IPS-NIHi11 (cell line): ENCODE data around the gene KPNA4.
A peak's percentile ranks its signal among the peaks of the same experiment; 100 is the strongest.
"Not testable (repeated sequence)": the region's sequence is repeated elsewhere in the genome, so short reads cannot be mapped to it uniquely, and the experiment has no call there.

Source experiments
- DNase-seq: peaks from one replicate; pipeline ENCODE4 v3.0.0; 2012; ENCODE audit warnings: mixed read lengths, low spot score

KPNA4 gene

GRCh38 chr3:160565442-160566403 is at the start of gene KPNA4:
TSS of gene KPNA4 (minus strand) at chr3:160565571. CDS start at chr3:160565282, 289 bp downstream.
- DNase-seq = peak; percentile 99

GRCh38 chr3:160613661-160614060 is 48.3 kb upstream of the KPNA4 start:
- DNase-seq = no peak

- DNase-seq = no peak
Observed at GRCh38 chr3:160612386-160613075, 47.2 kb upstream of the KPNA4 start.

- no peak for DNase-seq
Observed at GRCh38 chr3:160611141-160611540, 45.8 kb upstream of the KPNA4 start.

- no peak for DNase-seq
Observed at GRCh38 chr3:160608870-160609269, 43.5 kb upstream of the KPNA4 start.

- DNase-seq = no peak
Observed at GRCh38 chr3:160607826-160608225, 42.5 kb upstream of the KPNA4 start.

GRCh38 chr3:160605315-160605714 is 39.9 kb upstream of the KPNA4 start:
- DNase-seq = no peak

GRCh38 chr3:160603845-160604244 is 38.5 kb upstream of the KPNA4 start:
- not testable (repeated sequence) for DNase-seq

- no peak for DNase-seq
Observed at GRCh38 chr3:160602259-160602658, 36.9 kb upstream of the KPNA4 start.

- no peak for DNase-seq
Observed at GRCh38 chr3:160601288-160601687, 35.9 kb upstream of the KPNA4 start.

- DNase-seq = no peak
Observed at GRCh38 chr3:160598865-160599264, 33.5 kb upstream of the KPNA4 start.

- DNase-seq = no peak
Observed at GRCh38 chr3:160588023-160588422, 22.7 kb upstream of the KPNA4 start.

GRCh38 chr3:160587105-160587504 is 21.7 kb upstream of the KPNA4 start:
- DNase-seq = no peak

- DNase-seq = no peak
Observed at GRCh38 chr3:160586679-160587078, 21.3 kb upstream of the KPNA4 start.

GRCh38 chr3:160583451-160583850 is 18.1 kb upstream of the KPNA4 start:
- DNase-seq = no peak

GRCh38 chr3:160580938-160581337 is 15.6 kb upstream of the KPNA4 start:
- no peak for DNase-seq

- no peak for DNase-seq
Observed at GRCh38 chr3:160577556-160578195, 12.3 kb upstream of the KPNA4 start.

- no peak for DNase-seq
Observed at GRCh38 chr3:160577093-160577492, 11.7 kb upstream of the KPNA4 start.

GRCh38 chr3:160576621-160577020 is 11.2 kb upstream of the KPNA4 start:
- DNase-seq = no peak

- DNase-seq = no peak
Observed at GRCh38 chr3:160575589-160575988, 10.2 kb upstream of the KPNA4 start.

GRCh38 chr3:160574636-160575035 is 9.3 kb upstream of the KPNA4 start:
- DNase-seq = no peak

- DNase-seq = not testable (repeated sequence)
Observed at GRCh38 chr3:160573955-160574525, 8.7 kb upstream of the KPNA4 start.
